Brain microvascular endothelial cell (primary cell): ENCODE results near the gene CPTP.

Experiments
- DNase-seq: peaks from one replicate; pipeline ENCODE4 v3.0.0-alpha.2; 2020
- H3K27ac ChIP-seq: fragments of 250-450 bp; sonication (Bioruptor Pico); 2 replicates; pipeline ENCODE4 v1.5.1; 2020; ENCODE audit warnings: mild to moderate bottlenecking, moderate library complexity
- H3K27me3 ChIP-seq: fragments of 250-450 bp; sonication (Bioruptor Pico); replicated peaks from 2 replicates; pipeline ENCODE4 v1.5.1; 2020; ENCODE audit warnings: mild to moderate bottlenecking
- H3K36me3 ChIP-seq: fragments of 250-450 bp; sonication (Bioruptor Pico); replicated peaks from 2 replicates; pipeline ENCODE4 v1.5.1; 2020; ENCODE audit warnings: mild to moderate bottlenecking
- H3K4me3 ChIP-seq: 2 replicates; pipeline ENCODE4 v1.5.1; 2011; ENCODE audit warnings: low read depth, mild to moderate bottlenecking, control low read depth, low read length, moderate library complexity
- in situ Hi-C: cut with HindIII; loops from 2 replicates; pipeline ENCODE4 v1.10.0; 2017; ENCODE audit warnings: low sequenced_read_pairs, low pct_ligation_motif_present
- TF ChIP-seq, protein P1 (sequence below): IDR thresholded peaks from 2 replicates; pipeline ENCODE4 v1.5.1; 2011; ENCODE audit warnings: low read depth, mild to moderate bottlenecking, moderate library complexity, low read length, control low read depth, inconsistent platforms; ENCODE audit errors: missing control alignments

Gene CPTP

GRCh38 chr1:1330366-1331067, 5.9 kb downstream of the CPTP start:
- Histone ChIP-seq H3K36me3 (peaks cover 14% of the 10 kb centered on the region), H3K27ac (no peak overlapping the region), H3K4me3 (no peak overlapping the region), H3K27me3 (no peaks in the 10 kb centered on the region)
- in situ Hi-C loops, result no loop called here
- no peak for DNase-seq
- TF ChIP-seq, protein P1, sequence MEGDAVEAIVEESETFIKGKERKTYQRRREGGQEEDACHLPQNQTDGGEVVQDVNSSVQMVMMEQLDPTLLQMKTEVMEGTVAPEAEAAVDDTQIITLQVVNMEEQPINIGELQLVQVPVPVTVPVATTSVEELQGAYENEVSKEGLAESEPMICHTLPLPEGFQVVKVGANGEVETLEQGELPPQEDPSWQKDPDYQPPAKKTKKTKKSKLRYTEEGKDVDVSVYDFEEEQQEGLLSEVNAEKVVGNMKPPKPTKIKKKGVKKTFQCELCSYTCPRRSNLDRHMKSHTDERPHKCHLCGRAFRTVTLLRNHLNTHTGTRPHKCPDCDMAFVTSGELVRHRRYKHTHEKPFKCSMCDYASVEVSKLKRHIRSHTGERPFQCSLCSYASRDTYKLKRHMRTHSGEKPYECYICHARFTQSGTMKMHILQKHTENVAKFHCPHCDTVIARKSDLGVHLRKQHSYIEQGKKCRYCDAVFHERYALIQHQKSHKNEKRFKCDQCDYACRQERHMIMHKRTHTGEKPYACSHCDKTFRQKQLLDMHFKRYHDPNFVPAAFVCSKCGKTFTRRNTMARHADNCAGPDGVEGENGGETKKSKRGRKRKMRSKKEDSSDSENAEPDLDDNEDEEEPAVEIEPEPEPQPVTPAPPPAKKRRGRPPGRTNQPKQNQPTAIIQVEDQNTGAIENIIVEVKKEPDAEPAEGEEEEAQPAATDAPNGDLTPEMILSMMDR, result no peak

- H3K36me3 ChIP-seq, result peaks cover 21% of the 10 kb centered on the region
- in situ Hi-C loops, result no loop called here
Measured at GRCh38 chr1:1331068-1331965, 6.7 kb downstream of the CPTP start, which contains the start of gene TAS1R3. TAS1R3 (plus strand) TSS chr1:1331280; CDS start chr1:1331346, 66 bp downstream.

DNA sequence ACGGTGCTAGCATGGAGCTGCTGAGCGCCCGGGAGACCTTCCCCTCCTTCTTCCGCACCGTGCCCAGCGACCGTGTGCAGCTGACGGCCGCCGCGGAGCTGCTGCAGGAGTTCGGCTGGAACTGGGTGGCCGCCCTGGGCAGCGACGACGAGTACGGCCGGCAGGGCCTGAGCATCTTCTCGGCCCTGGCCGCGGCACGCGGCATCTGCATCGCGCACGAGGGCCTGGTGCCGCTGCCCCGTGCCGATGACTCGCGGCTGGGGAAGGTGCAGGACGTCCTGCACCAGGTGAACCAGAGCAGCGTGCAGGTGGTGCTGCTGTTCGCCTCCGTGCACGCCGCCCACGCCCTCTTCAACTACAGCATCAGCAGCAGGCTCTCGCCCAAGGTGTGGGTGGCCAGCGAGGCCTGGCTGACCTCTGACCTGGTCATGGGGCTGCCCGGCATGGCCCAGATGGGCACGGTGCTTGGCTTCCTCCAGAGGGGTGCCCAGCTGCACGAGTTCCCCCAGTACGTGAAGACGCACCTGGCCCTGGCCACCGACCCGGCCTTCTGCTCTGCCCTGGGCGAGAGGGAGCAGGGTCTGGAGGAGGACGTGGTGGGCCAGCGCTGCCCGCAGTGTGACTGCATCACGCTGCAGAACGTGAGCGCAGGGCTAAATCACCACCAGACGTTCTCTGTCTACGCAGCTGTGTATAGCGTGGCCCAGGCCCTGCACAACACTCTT, 7.6 kb downstream of the CPTP start:
- in situ Hi-C loops, result no loop called here
- Histone ChIP-seq H3K27ac (no peak overlapping the region), H3K27me3 (no peaks in the 10 kb centered on the region), H3K4me3 (no peak overlapping the region), H3K36me3 (peaks cover 21% of the 10 kb centered on the region)
- no peak for DNase-seq
- TF ChIP-seq, protein P1, result no peak

More at GRCh38 chr1:1331068-1331965, 6.7 kb downstream of the CPTP start, which contains the start of gene TAS1R3:
- Histone ChIP-seq H3K27ac (no peak within 1 kb of the TSS), H3K27me3 (no peaks in the 10 kb centered on the region), H3K4me3 (no peak within 1 kb of the TSS)
- no peak for DNase-seq
- TF ChIP-seq, protein P1, result no peak

DNA sequence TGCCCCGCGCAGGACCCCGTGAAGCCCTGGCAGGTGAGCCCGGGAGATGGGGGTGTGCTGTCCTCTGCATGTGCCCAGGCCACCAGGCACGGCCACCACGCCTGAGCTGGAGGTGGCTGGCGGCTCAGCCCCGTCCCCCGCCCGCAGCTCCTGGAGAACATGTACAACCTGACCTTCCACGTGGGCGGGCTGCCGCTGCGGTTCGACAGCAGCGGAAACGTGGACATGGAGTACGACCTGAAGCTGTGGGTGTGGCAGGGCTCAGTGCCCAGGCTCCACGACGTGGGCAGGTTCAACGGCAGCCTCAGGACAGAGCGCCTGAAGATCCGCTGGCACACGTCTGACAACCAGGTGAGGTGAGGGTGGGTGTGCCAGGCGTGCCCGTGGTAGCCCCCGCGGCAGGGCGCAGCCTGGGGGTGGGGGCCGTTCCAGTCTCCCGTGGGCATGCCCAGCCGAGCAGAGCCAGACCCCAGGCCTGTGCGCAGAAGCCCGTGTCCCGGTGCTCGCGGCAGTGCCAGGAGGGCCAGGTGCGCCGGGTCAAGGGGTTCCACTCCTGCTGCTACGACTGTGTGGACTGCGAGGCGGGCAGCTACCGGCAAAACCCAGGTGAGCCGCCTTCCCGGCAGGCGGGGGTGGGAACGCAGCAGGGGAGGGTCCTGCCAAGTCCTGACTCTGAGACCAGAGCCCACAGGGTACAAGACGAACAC, 8.3 kb downstream of the CPTP start:
- TF ChIP-seq, protein P1, result no peak
- Histone ChIP-seq H3K4me3 (no peak overlapping the region), H3K27ac (no peak overlapping the region), H3K27me3 (no peaks in the 10 kb centered on the region), H3K36me3 (peaks cover 19% of the 10 kb centered on the region)
- DNase-seq, result no peak
- in situ Hi-C loops, result no loop called here

- in situ Hi-C loops, result no loop called here
- TF ChIP-seq, protein P1, result no peak
Measured at GRCh38 chr1:1333551-1334241, 9.1 kb downstream of the CPTP start.

More at GRCh38 chr1:1333551-1334241, 9.1 kb downstream of the CPTP start:
- no peak overlapping the region for H3K4me3 ChIP-seq
- H3K27me3 ChIP-seq, result no peaks in the 10 kb centered on the region
- no peak for DNase-seq
- no peak overlapping the region for H3K27ac ChIP-seq
- peaks cover 20% of the 10 kb centered on the region for H3K36me3 ChIP-seq
